B cell (primary cell): Measurements from ENCODE around the gene SLC25A17. TPM values are rescaled to one million over a fixed set of nuclear protein-coding genes. Genes with fewer than 3 reads are reported as not detected.

Source experiments
- ATAC-seq: fragments of 200-7000 bp; cut with Tn5 transposase; one replicate; pipeline ENCODE4 v1.10.0; 2021; ENCODE audit warnings: low read depth, mild to moderate bottlenecking, moderate number of reproducible peaks, moderate library complexity
- CTCF ChIA-PET: fragments of 350-600 bp; sonication (Branson Sonifier 250); formaldehyde crosslinking; loops from one replicate; lab custom pipeline; 2021; ENCODE audit warnings: antibody characterized with exemption, inconsistent platforms; lab: Charles Lee
- POLR2A ChIA-PET: fragments of 350-600 bp; sonication (Branson Sonifier 250); formaldehyde crosslinking; loops from one replicate; lab custom pipeline; 2021; ENCODE audit warnings: antibody characterized with exemption; lab: Charles Lee
- DNase-seq: peaks from one replicate; pipeline ENCODE4 v3.0.0; 2013
- H2AFZ ChIP-seq: 2 replicates; pipeline ENCODE4 v1.6.1; 2012; ENCODE audit warnings: mild to moderate bottlenecking, low read depth, low read length; ENCODE audit not compliant: insufficient read depth, poor library complexity, severe bottlenecking
- H3K27ac ChIP-seq, 2 donors: 1 replicate in 1 of 2; 2 replicates in 1 of 2; pipeline ENCODE4 v1.5.1; 2012 to 2013; ENCODE audit warnings: low read length in 2 of 2, mild to moderate bottlenecking in 2 of 2, moderate library complexity in 1 of 2
- H3K27me3 ChIP-seq, 4 experiments: fragments of 200-600 bp in 1 of 4; sonication (generic) in 1 of 4; replicated peaks in 1 of 4; 1 replicate in 2 of 4; 2 replicates in 2 of 4; pipeline versions ENCODE4 v1.6.1 to v1.7.0; 2013 to 2016; ENCODE audit warnings: low read length in 3 of 4, mild to moderate bottlenecking in 2 of 4, mixed read lengths in 1 of 4, moderate library complexity in 1 of 4; ENCODE audit not compliant: insufficient read depth in 4 of 4, control insufficient read depth in 3 of 4; ENCODE audit errors: control extremely low read depth in 1 of 4
- H3K36me3 ChIP-seq, 2 experiments: replicated peaks in 1 of 2; 1 replicate in 1 of 2; 2 replicates in 1 of 2; pipeline versions ENCODE4 v1.6.1 to v1.7.1; 2013; ENCODE audit warnings: low read length in 1 of 2; ENCODE audit not compliant: insufficient read depth in 2 of 2, control insufficient read depth in 1 of 2; ENCODE audit errors: control extremely low read depth in 1 of 2, extremely low read depth in 1 of 2
- H3K4me1 ChIP-seq, 2 donors: fragments of 200-600 bp in 1 of 2; sonication (generic) in 1 of 2; 1 replicate in 1 of 2; 2 replicates in 1 of 2; pipeline versions ENCODE4 v1.5.1 to v1.6.1; 2013 to 2017; ENCODE audit warnings: low read length in 2 of 2; ENCODE audit not compliant: control insufficient read depth in 2 of 2, insufficient read depth in 2 of 2
- H3K4me2 ChIP-seq: replicated peaks from 2 replicates; pipeline ENCODE3; 2012; ENCODE audit warnings: mild to moderate bottlenecking, low read depth, low read length; ENCODE audit not compliant: poor library complexity, severe bottlenecking
- H3K4me3 ChIP-seq, 5 experiments: fragments of 200-600 bp in 1 of 5; sonication (generic) in 1 of 5; 1 replicate in 3 of 5; 2 replicates in 2 of 5; pipeline versions ENCODE4 v1.5.1 to v1.7.0; 2011 to 2016; ENCODE audit warnings: low read length in 4 of 5, mild to moderate bottlenecking in 4 of 5, low read depth in 2 of 5, control low read depth in 1 of 5, moderate library complexity in 1 of 5; ENCODE audit not compliant: insufficient read depth in 1 of 5; ENCODE audit errors: control extremely low read depth in 1 of 5, extremely low read depth in 1 of 5
- H3K79me2 ChIP-seq: fragments of 200-600 bp; sonication (generic); one replicate; pipeline ENCODE4 v1.6.0; 2016; ENCODE audit warnings: low read length; ENCODE audit not compliant: control insufficient read depth, insufficient read depth
- H3K9ac ChIP-seq: fragments of 200-600 bp; sonication (generic); 2 replicates; pipeline ENCODE4 v1.6.1; 2017; ENCODE audit warnings: mild to moderate bottlenecking, low read length, moderate library complexity
- H3K9me3 ChIP-seq, 3 donors: one replicate each; pipeline versions ENCODE4 v1.6.1 to v1.7.1; 2013; ENCODE audit warnings: low read length in 2 of 3; ENCODE audit not compliant: control insufficient read depth in 2 of 3, insufficient read depth in 1 of 3; ENCODE audit errors: control extremely low read depth in 1 of 3
- H4K20me1 ChIP-seq: 2 replicates; pipeline ENCODE4 v1.6.0; 2012; ENCODE audit warnings: mild to moderate bottlenecking, low read length; ENCODE audit not compliant: insufficient read depth, control insufficient read depth, poor library complexity, severe bottlenecking
- H3K27ac Mint-ChIP-seq: one replicate; pipeline ENCODE4 v1.8.0; 2021; ENCODE audit warnings: mixed read lengths
- H3K27me3 Mint-ChIP-seq: one replicate; pipeline ENCODE4 v1.8.0; 2021; ENCODE audit warnings: mixed read lengths
- H3K4me1 Mint-ChIP-seq: one replicate; pipeline ENCODE4 v1.8.0; 2021; ENCODE audit warnings: mixed read lengths
- H3K4me3 Mint-ChIP-seq: one replicate; pipeline ENCODE4 v1.8.0; 2021; ENCODE audit warnings: mixed read lengths
- H3K9me3 Mint-ChIP-seq: one replicate; pipeline ENCODE4 v1.8.0; 2022; ENCODE audit warnings: mixed read lengths; ENCODE audit not compliant: insufficient read depth
- CTCF ChIP-seq: fragments of 200-600 bp; IDR thresholded peaks from one replicate; pipeline ENCODE4 v1.8.0; 2022; ENCODE audit warnings: antibody characterized with exemption, mild to moderate bottlenecking
- EZH2 ChIP-seq: IDR thresholded peaks from 2 replicates; pipeline ENCODE4 v1.6.1; 2012; ENCODE audit warnings: borderline replicate concordance, low read depth, mild to moderate bottlenecking, moderate library complexity, low read length; ENCODE audit not compliant: insufficient read depth, poor library complexity, severe bottlenecking
- whole genome bisulfite sequencing: methylation state at CpG from one replicate; pipeline ENCODE4 v1.1.5; 2013; ENCODE audit warnings: missing lambda C conversion rate; ENCODE audit not compliant: insufficient coverage; 5-methylcytosine and 5-hydroxymethylcytosine counted together
- intact Hi-C: fragments of 100-400 bp; cut with micrococcal nuclease; formaldehyde crosslinking; loops from one replicate; pipeline ENCODE4 v1.10.0; 2022
- polyA plus RNA-seq: library from polyadenylated mRNA; depleted of rRNA; stranded (reverse); fragments of >200 nt; gene quantifications from 2 replicates; pipeline ENCODE4 v1.2.3, GENCODE V29; 2012
- total RNA-seq, 2 donors: library from RNA; stranded (reverse); fragments of 120-200 nt in 1 of 2; gene quantifications; 1 replicate in 1 of 2; 2 replicates in 1 of 2; pipeline versions ENCODE4 v1.2.3 to v1.2.4, GENCODE V29; 2013 to 2022

Gene SLC25A17
- total and polyA plus RNA-seq, 2 donors (not counting 1 experiment from before 2014, with no cell fraction given), result 13.1 to 15.0 TPM

- ATAC-seq (no peak), DNase-seq (no peak)
- H3K9me3 Mint-ChIP-seq, result no peaks in the 10 kb centered on the region
- no peak overlapping the region for H3K27ac Mint-ChIP-seq
- Histone ChIP-seq H3K4me1 (no peaks in the 10 kb centered on the region), H3K36me3 (no peaks in the 10 kb centered on the region), H3K9me3 (peaks cover 0 to 2% (median 0%) of the 10 kb centered on the region in 3 donors), H3K27ac (no peak overlapping the region), H3K27me3 (no peaks in the 10 kb centered on the region), H3K79me2 (no peaks in the 10 kb centered on the region), H4K20me1 (no peaks in the 10 kb centered on the region), H3K4me3 (no peak overlapping the region), H3K4me2 (no peak overlapping the region), H3K9ac (no peak overlapping the region), H2AFZ (no peak overlapping the region)
- WGBS, result 64% methylated on average over 2 of the region's 3 CpGs
- no peak overlapping the region for H3K4me3 Mint-ChIP-seq
- POLR2A ChIA-PET, result no interaction called here
- CTCF ChIA-PET, result no interaction called here
- H3K4me1 Mint-ChIP-seq, result no peaks in the 10 kb centered on the region
- TF ChIP-seq CTCF (no peak), EZH2 (no peak)
- no peaks in the 10 kb centered on the region for H3K27me3 Mint-ChIP-seq
- intact Hi-C loops, result no loop called here
These were observed 79.4 kb downstream of the SLC25A17 start for GRCh38 chr22:40739721-40740120.

GRCh38 chr22:40733919-40734318 is 85.2 kb downstream of the SLC25A17 start:
- H3K27ac ChIP-seq, result no peak overlapping the region
- POLR2A ChIA-PET, result no interaction called here
- H3K4me3 ChIP-seq, result no peak overlapping the region
- peaks cover 4% of the 10 kb centered on the region for H3K27me3 Mint-ChIP-seq
- no peaks in the 10 kb centered on the region for H3K9me3 Mint-ChIP-seq
- H3K4me1 Mint-ChIP-seq, result peaks cover 19% of the 10 kb centered on the region
- CTCF ChIA-PET, result interaction anchor here (1.0 kb wide), 1 partner anchor 27 kb away, joined by 3 read pairs; no protein-coding TSS in a partner anchor
- ATAC-seq (no peak), DNase-seq (no peak)
- H3K27me3 ChIP-seq, result no peaks in the 10 kb centered on the region
- no peaks in the 10 kb centered on the region for H3K36me3 ChIP-seq
- H3K79me2 ChIP-seq, result no peaks in the 10 kb centered on the region
- peaks cover 0 to 7% (median 0%) of the 10 kb centered on the region in 3 donors for H3K9me3 ChIP-seq
- H3K4me2 ChIP-seq, result no peak overlapping the region
- H4K20me1 ChIP-seq, result no peaks in the 10 kb centered on the region
- H3K9ac ChIP-seq, result no peak overlapping the region
- H2AFZ ChIP-seq, result no peak overlapping the region
- 92% methylated on average over 2 of the region's 4 CpGs for WGBS
- no peak overlapping the region for H3K4me3 Mint-ChIP-seq
- TF ChIP-seq CTCF, result no peak
- no peak for TF ChIP-seq EZH2
- H3K4me1 ChIP-seq, result peaks cover 5 to 15% of the 10 kb centered on the region in 2 donors
- intact Hi-C loops, result no loop called here
- H3K27ac Mint-ChIP-seq, result no peak overlapping the region
